HT-29 (cell line): ENCODE results near the gene YIPF5. TPM values are rescaled to one million over a fixed set of nuclear protein-coding genes. Genes with fewer than 3 reads are reported as not detected.

ENCODE experiments used
- DNase-seq: peaks from one replicate; pipeline ENCODE4 v3.0.0-alpha.2; 2015; ENCODE audit warnings: low spot score
- total RNA-seq: library from RNA; depleted of rRNA; stranded (reverse); fragments of >200 nt; shearing (Covaris generic); gene quantifications from 2 replicates; pipeline ENCODE4 v1.2.3, GENCODE V29; 2014

YIPF5 gene
- total RNA-seq, 1 experiment from 2014 or later: 13.7 TPM

- no peak for DNase-seq
These were observed 8.8 kb upstream of the YIPF5 start for GRCh38 chr5:144179226-144179625.

DNA sequence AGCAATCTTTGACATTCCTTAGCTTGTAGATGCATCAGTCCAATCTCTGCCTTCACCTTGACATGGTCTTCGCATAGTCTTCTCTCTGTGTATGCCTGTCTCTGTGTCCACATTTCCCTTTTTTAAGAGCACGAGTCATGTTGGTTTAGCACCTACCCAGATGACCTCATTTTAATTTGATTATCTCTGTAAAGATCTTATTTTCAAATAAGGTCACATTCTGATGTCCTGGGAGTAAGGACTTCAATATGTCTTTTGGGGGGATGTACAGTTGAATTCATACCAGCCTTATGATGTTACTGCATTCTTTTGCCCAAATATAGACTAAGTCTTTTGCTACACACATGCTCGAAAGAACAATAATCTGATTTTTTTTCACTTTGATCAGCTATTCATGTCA is 7.1 kb upstream of the YIPF5 start:
- DNase-seq: no peak

- DNase-seq: no peak
These were observed 3.3 kb upstream of the YIPF5 start for GRCh38 chr5:144173766-144174165.

GRCh38 chr5:144169904-144170275 is 569 bp downstream of the YIPF5 start:
- DNase-seq: no peak

GRCh38 chr5:144167998-144168397 is 2.5 kb downstream of the YIPF5 start:
- no peak for DNase-seq

GRCh38 chr5:144166696-144167095 is 3.8 kb downstream of the YIPF5 start:
- no peak for DNase-seq

DNA sequence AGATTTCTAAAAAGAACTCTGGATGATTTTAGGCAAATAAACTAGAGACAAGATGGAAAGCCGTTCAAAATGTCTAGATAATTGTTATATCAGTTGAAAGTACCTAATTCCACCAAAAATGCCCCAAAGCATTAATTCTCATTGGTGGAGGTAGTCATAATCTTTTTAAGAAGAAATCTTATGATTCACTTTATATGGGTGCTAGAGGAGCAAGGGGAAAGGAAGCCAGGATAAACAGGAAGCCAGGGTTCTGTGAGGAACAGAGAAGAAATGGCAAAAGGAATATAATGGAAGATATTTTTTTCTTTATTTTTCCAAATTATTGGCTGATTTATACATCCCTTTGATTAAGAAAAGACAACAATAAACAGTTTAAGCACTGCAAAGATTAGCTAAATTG is 7.8 kb downstream of the YIPF5 start:
- DNase-seq: no peak

GRCh38 chr5:144156767-144157171 is 13.7 kb downstream of the YIPF5 start:
- no peak for DNase-seq

GRCh38 chr5:144151026-144151425 is 19.4 kb downstream of the YIPF5 start:
- DNase-seq: no peak

DNA sequence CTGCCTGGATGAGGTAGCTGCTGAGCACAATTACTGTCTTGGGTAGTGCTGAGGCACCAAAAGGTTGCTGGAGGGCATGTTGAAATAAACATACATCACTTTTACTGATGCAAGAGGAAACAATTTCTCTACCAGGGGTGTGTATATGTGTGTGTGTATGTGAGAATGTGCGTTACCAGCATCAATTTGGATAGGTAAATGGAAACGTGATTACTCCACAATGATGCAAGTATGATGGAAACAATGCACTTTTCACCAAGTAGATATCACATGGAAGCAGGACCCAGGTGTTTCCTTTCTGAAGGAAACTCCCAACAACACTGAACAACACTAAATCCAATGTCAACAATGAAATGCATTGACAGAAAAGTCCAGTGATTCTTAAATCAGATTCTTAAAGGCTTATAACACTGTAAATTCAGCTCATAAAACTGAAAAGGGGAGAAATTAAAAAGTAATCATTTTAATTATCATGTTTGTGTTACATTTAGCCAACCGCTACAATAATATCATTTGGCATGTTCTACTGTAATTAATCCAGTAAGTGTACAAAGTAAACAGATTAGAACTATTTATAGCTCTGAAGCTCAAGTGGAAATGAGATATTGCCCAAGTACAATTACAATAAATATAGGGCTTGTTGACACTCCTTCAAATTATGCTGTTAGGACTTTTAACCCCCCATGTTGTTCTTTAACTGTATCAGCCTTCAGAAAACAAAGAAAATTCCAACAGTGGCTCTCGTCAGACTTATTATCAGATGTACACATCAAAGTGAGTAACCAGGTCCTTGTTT is 25.3 kb downstream of the YIPF5 start:
- no peak for DNase-seq

DNA sequence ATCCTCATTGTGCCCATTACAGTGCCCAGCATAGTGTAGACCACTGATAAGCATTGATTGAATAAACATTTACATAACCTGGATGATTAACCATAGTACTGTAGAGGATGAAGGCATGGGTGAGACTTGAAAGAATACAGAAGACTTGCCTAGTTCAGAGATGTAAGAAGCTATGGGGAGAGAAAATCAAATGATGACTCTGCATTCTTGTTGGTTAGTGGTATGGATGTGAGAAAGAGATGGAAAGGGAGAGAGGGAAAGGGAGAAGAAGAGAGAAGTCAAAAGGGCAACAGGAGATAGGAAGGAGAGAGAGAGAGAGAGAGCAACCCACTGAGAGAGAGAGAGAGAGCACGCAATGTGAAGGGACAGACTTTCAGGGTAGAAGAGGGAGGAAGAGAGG is 26.8 kb downstream of the YIPF5 start:
- no peak for DNase-seq

DNA sequence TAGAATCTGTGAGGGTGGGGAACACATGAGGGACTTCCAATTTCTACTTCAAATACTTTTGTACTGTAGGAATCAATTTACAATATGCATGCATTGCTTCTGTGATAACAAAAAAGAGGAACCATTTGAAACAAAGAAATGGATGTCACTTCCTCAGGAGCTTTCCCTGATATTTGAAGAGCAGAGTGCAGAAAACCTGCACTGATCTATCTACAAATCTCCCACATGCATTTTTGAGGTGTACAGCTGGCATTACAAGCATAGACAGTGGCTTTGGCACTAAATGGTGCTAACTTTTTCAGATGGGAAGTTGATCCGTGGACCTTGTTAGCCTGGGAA is 27.7 kb downstream of the YIPF5 start:
- no peak for DNase-seq

GRCh38 chr5:144142139-144142823 is 28.2 kb downstream of the YIPF5 start:
- peak; percentile 27 for DNase-seq

- DNase-seq: no peak
These were observed 28.9 kb downstream of the YIPF5 start for GRCh38 chr5:144141585-144141984.

DNA sequence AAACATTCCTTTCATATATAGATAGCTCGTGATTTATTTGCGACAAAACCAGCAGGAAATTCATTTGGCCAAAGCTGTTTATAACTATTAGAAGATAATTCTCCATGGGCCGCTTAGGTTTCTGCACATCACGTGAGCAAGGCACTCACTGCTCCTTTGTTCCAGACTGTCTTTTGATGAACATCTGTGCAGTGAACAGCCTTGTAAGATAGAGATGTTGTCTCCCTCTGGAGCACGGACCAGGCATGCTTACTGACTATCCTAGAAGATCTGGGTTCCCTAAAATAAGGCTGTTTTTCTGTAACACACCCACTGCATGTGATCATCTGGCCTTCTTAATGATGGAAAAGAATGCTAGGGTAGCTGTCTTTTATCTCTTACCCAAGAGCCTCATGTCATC is 30.9 kb downstream of the YIPF5 start:
- DNase-seq: no peak

DNA sequence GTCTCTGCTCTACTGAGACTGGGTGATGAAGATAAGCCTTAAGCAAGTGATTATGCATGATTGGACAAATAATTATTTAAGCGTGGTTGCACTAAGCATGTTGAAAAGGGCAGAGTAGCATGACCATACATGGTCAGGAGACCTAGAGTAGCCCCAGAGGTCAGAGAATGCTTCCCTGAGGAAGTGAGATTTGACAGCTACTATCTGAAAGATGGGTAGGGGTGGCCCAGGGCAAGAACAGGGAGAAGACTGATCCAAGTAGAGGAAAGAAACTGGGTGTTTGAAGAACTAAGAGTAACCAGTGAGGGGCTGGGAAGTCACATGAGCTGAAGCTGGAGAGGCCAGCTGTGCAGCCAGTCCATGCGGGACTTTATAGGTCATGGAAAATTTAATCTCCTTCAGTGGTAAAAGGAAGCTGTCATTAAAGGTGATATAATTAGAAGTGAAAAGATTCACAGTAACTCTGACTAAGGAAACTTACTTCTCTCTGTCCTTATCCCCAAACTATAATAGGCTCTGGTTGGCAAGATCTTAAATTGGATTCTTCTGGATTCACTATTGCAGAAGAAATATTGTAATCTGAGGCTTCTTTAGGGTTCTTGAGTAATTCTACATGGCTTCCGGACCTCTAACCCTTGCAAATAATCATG is 35.2 kb downstream of the YIPF5 start:
- DNase-seq: no peak

DNA sequence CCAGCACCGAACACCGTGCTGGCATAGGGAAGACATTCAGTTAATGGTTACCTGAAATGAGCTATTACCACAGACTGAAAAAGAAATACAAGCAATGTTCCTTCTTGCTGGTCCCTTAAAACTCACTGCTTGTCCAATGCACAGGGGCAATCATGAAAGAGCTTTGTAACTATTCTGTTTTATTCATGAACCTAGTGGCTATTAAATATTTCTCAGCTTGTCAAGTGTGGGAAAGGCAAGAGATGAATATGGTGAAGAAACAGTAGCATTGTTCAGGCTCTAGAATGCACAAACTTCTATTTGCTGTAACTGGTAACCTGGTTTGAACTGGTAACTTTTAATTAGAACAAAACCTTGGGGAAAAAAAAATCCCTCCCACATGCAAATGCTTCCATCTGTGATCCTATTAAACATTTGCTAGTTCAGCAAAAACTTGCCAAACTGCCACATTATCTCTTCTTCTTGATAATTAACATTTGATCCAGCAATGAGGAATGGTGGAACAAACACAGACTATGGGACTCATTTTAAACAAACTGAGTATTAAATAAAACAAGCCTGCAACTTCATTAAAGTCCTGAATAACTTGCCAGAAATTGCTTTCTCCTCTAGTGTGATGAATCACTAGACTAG is 36.1 kb downstream of the YIPF5 start:
- DNase-seq: no peak

- DNase-seq: no peak
These were observed 37.3 kb downstream of the YIPF5 start for GRCh38 chr5:144133050-144133633.

DNA sequence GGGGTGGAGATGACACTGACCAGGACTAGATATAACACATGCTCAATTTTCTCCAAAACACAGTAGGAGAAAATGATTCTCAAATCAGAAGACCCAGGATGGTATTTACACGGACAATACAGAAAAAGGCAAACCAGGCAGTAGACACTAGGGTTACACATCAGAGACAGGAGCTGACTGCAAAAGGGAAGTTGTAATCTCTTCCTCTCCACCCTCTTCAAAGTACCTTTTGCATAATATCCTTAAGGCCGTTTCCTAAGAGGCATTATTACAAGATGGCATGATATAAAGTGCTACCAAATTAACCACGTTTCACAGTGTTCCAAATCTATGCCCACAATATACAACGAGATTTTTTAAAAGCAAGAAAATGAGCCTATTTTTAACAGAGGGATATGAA is 39.2 kb downstream of the YIPF5 start:
- DNase-seq: no peak

GRCh38 chr5:144130306-144130705 is 40.2 kb downstream of the YIPF5 start:
- DNase-seq: no peak

GRCh38 chr5:144128844-144129243 is 41.6 kb downstream of the YIPF5 start:
- DNase-seq: no peak

GRCh38 chr5:144126707-144127106 is 43.8 kb downstream of the YIPF5 start:
- no peak for DNase-seq
